Erythroblast (primary cell): ENCODE results near the gene TLX3.
"Not testable (repeated sequence)": the region's sequence is repeated elsewhere in the genome, so short reads cannot be mapped to it uniquely, and the experiment has no call there.

ENCODE experiments used
- DNase-seq, 2 experiments: peaks; one replicate each; lab custom pipeline; 2025; lab: John Stamatoyannopoulos, UW
- GATA1 ChIP-seq: IDR thresholded peaks from 2 replicates; pipeline ENCODE4 v1.6.1; 2011; ENCODE audit warnings: low read depth, mild to moderate bottlenecking, control low read depth, low read length, moderate library complexity
- POLR2A ChIP-seq: IDR thresholded peaks from 2 replicates; pipeline ENCODE4 v1.6.1; 2011; ENCODE audit warnings: mild to moderate bottlenecking, low read length

TLX3 gene

GRCh38 chr5:171288066-171288465 is 21.0 kb upstream of the TLX3 start:
- no peak for DNase-seq
- no peak for TF ChIP-seq POLR2A
- no peak for TF ChIP-seq GATA1

DNA sequence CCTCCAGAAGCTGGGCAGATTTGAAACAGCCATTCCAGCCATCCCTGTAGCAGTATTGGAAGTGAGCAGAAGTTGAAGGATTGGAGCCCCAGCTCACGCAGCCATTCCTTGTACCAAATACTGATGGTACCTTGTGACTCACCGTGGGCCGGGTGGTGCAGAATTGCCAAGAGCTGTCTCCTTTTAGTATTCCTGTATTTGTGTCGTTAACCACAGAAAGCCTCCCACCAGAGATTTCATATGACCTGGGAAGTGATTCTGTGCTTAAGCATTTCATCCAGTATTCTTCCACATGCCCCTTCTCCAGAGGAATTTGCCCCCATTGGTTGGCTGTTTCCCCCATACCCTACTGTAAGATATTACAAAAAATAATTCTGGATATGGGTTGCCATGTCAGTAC is 17.7 kb upstream of the TLX3 start:
- TF ChIP-seq GATA1, result no peak
- no peak for DNase-seq

DNA sequence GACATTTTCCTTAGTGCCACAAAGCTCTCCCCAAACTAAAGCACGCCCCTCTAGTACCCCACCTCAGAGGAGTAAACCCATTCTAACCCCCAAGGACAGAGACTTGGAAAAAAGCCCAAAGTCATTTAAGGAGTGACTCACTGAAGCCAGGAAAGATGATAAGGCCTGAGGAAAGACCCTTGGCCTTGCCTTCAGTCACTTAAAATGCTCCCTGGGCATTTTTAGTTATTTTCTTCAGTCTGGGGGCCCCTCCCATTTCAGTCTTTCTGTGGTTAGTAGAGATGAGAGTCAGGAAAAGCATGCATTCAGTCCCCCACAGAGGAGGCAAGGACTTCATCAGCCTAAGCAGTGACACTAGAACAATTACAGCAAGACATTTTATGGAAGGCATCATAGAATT is 13.7 kb upstream of the TLX3 start:
- TF ChIP-seq GATA1, result no peak
- TF ChIP-seq POLR2A, result no peak
- DNase-seq, result peak in 1 of 2 experiments; percentile 13

DNA sequence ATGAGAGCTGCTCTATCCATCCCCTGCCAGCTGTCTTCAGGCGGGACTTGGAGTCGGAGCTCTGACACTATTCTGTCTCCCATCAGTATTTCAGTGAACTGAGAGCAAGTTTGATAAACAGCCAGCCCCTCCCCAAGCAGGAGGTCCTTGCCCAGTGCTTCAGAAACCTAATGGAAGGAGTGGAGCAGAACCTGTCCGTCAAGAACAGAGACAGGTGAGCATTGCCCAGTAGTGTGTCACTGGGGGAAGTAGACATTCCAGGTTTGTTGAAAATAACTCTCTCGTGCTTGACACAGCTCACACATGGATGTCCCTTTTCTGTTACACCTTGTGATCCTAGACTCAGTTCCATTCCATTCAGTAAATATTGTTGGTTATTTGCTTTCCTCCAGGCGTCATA is 13.2 kb upstream of the TLX3 start:
- no peak for DNase-seq
- TF ChIP-seq GATA1 (no peak), POLR2A (no peak)

- DNase-seq, result not testable (repeated sequence)
Measured at GRCh38 chr5:171297941-171298340, 11.1 kb upstream of the TLX3 start.

DNA sequence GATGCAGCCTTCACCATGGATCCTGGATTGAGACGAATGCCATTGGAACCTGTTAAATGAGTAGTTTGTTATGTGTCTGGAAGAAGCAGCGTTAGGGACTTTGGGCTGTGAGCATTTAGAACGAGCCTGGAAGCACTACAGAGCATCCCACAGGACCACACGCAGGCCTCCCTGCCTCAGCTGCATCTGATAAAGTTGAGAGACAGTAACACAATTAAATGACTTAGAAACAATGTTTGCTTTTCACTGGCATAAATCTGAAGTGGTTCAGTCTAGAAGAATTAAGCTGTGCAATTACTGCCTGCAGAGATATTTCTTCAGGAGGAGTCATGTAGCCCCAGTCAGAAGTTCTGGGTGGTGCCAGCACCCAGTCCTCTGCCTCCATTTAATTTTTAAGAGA is 9.8 kb upstream of the TLX3 start:
- DNase-seq, result no peak
- TF ChIP-seq GATA1 (no peak), POLR2A (no peak)

- TF ChIP-seq POLR2A, result no peak
- no peak for TF ChIP-seq GATA1
Measured at GRCh38 chr5:171299851-171300250, 9.2 kb upstream of the TLX3 start.

DNA sequence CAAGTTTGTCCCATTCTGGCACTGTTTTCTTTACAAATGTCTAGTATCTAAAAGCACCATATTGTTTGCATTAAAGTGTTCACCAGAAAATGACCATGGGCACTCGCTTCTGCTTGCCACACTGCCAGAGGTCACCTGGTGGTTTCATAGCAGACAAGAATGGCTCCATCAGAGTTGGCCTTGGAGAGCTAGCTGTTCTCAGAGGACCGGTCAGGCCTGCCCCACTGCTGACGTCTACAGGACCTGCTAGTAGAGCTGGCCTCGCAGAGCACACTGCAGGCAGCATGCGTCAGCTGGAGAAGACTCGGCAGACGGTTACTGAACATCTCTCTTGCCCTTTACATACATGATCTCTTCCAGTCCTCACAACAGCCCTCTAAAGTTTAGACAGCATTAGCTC is 8.7 kb upstream of the TLX3 start:
- TF ChIP-seq GATA1 (no peak), POLR2A (no peak)

More at GRCh38 chr5:171299851-171300250, 9.2 kb upstream of the TLX3 start:
- no peak for DNase-seq

DNA sequence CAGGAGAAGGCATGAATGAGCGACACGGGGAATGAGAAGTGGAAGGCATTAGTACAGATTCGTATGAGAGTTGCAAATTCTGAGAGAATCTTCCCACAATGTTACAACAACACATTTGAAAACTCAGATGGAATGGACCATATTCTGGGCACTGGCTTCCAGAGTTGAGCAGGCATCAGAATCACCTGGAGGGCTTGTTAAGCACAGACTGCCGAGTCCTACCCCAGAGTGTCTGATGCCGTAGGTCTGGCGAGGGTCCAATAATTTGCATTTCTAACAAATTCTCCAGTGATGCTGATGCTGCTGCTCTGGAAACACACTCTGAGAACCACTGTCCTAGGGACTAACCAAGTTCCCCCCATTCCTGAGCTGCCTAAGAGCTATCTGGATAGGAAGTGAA is 2.9 kb upstream of the TLX3 start:
- no peak for DNase-seq

More for the DNA sequence above, 8.7 kb upstream of the TLX3 start:
- no peak for DNase-seq

DNA sequence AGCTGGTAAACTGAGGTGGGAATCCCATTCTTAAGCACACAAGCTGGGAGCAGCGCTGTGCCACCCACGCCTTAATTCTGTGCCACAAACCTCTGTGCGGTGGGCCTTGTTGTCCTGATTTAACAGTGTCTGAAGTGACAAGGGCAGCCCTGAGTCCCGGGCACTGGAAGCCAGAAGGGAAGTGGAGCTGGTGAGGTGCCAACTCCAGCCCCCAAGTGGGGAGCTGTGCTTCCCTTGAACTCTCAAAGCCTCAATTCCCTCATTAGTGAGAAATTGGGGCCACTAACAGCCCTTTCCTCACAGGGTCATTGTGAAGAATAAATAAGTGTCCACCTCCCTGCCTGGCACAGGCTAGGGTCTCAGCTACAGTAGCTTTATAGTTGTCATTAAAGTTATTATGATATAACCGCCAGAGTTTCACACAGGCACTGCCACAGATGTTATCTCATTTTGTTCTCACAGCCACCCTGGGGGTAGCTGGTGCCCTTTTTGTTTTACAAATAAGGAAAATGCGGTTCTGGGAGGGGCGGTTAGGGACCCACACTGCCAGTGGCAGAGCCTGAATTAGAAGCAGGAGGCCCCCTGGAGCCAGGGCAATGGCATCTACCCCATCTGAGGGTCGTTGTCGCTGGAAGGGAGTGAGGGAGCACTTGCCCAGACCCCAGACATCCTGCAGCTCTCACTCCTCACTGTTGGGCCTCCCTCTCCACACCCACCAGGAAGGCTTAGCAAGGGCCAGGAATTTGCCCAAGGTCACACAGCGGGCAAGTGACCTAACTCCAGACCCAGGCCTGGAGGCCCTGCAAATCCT is 2.1 kb upstream of the TLX3 start:
- TF ChIP-seq POLR2A (no peak), GATA1 (no peak)
- DNase-seq, result no peak

More for the DNA sequence above, 2.9 kb upstream of the TLX3 start:
- TF ChIP-seq POLR2A, result no peak
- no peak for TF ChIP-seq GATA1

DNA sequence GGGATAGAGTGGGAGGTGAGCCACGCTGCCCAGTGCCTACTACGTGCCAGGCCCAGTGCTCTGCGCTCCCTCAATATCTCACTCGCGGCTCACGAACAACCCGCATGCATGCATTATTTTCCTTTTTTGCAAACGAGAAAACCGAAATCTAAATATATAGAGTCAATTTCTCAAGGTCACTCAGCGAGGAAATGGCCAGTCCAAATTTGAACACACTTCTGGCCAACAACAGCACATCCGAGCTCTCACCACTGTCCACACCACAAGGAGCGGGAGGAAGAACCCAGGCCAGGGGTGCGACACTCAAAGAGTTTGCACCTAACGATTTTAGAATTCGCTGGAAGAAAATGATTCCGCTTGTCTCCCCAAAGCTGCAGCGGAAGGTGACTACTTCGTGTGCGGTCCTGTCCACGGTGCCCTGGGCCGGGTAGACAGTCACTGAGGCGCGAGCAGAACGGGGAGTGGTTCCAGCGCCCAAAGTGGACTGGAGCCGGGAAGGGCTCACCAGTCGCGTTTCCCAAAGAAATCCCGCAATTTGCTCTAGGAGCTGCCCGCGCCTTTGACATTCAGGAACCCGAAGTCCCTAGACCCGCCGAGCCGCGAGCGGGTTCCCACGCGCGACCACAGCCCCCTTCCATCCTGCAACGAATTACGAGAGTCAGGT is 1.1 kb upstream of the TLX3 start:
- peak in 1 of 2 experiments; percentile 17 for DNase-seq
- no peak for TF ChIP-seq GATA1
- no peak for TF ChIP-seq POLR2A

- DNase-seq, result peak; percentile 43 to 47
- no peak for TF ChIP-seq GATA1
- TF ChIP-seq POLR2A, result no peak
Measured at GRCh38 chr5:171309276-171310211, 496 bp downstream of the TLX3 start.

- TF ChIP-seq POLR2A, result no peak
- TF ChIP-seq GATA1, result no peak
- DNase-seq, result peak; percentile 75 to 77
Measured at GRCh38 chr5:171310212-171310818, 1.3 kb downstream of the TLX3 start.
